HG03159 (cell line): Measurements from ENCODE around the gene WDTC1.

Experiments used
- ATAC-seq: cut with Tn5 transposase; IDR thresholded peaks from one replicate; pipeline ENCODE4 v1.9.1; 2021; ENCODE audit warnings: mild to moderate bottlenecking, moderate library complexity; ENCODE audit not compliant: unreplicated experiment

Gene WDTC1

GRCh38 chr1:27332536-27333281 is 98.3 kb downstream of the WDTC1 start:
- no peak for ATAC-seq

DNA sequence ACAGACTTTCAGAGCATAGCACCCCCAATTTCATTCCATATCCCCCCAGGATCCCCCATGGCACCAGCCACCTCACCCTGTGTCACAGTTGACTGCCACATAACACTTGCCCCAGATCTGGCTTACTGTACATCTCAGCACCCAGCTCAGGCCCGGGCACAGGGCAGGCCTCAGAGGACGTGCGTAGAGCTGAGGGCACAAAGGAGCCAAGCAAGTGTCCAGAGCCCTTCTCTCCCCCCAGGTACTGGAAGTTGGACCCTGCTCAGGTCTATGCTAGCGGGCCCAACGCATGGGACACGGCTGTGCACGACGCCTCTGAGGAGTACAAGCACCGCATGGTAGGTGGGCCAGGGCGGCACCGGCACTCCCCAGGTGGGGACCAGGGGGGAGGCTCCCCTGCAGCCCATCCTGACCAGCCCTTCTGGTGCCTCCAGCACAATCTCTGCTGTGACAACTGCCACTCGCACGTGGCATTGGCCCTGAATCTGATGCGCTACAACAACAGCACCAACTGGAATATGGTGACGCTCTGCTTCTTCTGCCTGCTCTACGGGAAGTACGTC is 99.4 kb downstream of the WDTC1 start:
- ATAC-seq = no peak

GRCh38 chr1:27335506-27336422 is 101.3 kb downstream of the WDTC1 start:
- no peak for ATAC-seq

GRCh38 chr1:27336756-27337155 is 102.3 kb downstream of the WDTC1 start:
- ATAC-seq = no peak

DNA sequence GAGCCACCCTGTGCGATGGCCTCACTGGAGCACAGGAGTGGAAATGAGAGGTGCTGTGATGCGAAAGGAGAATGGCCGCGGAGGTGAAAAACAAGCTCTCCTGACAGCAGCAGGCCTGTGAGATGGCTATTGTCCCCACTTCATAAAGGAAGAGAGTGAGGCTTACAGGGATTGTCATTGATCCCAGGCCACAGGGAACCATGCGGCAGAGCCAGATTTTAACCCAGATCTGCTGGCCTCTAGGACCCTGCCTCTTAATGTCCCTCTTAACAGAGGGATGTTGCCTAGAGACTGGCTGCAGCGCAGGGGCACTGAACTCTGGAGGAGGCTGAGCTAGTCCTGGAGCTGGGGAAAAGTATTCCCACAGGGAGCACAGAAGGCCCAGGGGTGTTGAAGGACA is 104.3 kb downstream of the WDTC1 start:
- ATAC-seq = no peak

DNA sequence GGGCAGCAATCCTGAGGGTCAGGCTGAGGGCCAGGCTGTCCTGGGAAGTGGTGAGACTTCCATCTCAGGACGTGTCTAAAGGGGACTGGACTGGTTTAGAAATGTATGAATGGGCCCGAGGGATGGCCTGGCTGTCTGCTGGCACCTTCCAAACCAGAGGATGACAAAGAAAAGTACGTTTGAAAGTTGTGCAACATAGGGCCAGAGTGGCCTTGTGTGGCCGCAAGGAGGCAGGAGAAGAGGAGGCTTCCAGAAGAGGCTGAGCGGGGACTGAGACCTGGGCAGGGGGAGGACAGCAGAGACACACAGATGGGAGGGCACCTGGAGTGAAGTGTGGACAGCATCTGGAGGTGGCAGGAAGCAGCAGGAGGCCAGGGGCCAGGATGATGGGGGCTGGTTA is 104.8 kb downstream of the WDTC1 start:
- no peak for ATAC-seq

- no peak for ATAC-seq
Measured at GRCh38 chr1:27341525-27342252, 107.3 kb downstream of the WDTC1 start, which contains the start of gene SYTL1. SYTL1 (plus strand) TSS chr1:27342022; CDS start chr1:27345335, 3,313 bp downstream.

- no peak for ATAC-seq
Measured at GRCh38 chr1:27342391-27342777, 108.0 kb downstream of the WDTC1 start.

DNA sequence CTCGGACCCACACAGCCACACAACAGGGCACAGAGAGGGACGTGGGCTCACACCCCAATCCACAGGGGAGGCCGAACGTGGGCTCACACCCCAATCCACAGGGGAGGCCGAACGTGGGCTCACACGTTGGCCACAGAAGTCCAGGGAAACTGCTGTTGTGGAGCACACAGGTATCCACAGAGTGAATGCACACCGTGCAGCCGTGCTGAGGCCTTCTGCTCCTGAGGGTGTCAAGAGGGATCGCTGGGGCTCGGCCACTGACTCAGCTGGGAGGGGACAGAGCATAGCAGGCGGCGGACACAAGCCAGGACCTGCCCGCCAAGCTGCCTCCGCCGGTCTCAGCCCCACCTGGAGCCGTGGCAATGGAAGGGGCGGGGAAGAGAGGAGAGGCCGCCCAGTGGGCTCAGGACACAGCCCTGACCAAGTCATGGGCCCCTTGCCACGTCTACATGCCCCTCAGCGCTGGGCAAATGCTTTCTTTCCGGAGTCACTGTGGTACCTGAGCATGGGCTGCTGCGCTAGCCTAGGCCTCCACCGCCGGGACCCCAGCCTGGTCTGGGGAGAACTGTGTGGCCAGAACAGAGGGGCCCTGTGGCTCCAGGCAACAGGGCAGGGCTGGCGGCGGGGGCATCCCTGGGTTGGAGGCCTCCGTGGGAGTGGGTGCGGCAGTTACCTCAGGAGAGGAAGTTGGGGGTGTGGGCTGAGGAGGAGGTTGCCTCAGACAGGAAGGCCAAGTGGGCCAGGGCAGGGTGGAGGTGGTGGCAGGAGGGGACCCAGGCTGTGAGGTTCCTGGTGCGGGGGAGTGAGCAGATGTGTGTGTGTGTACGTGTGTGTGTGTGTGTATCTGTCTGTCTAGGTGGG is 108.6 kb downstream of the WDTC1 start:
- no peak for ATAC-seq

- ATAC-seq = no peak
Measured at GRCh38 chr1:27343639-27344025, 109.2 kb downstream of the WDTC1 start.

GRCh38 chr1:27345272-27345671 is 110.8 kb downstream of the WDTC1 start:
- no peak for ATAC-seq

- no peak for ATAC-seq
Measured at GRCh38 chr1:27346357-27346756, 111.9 kb downstream of the WDTC1 start.

DNA sequence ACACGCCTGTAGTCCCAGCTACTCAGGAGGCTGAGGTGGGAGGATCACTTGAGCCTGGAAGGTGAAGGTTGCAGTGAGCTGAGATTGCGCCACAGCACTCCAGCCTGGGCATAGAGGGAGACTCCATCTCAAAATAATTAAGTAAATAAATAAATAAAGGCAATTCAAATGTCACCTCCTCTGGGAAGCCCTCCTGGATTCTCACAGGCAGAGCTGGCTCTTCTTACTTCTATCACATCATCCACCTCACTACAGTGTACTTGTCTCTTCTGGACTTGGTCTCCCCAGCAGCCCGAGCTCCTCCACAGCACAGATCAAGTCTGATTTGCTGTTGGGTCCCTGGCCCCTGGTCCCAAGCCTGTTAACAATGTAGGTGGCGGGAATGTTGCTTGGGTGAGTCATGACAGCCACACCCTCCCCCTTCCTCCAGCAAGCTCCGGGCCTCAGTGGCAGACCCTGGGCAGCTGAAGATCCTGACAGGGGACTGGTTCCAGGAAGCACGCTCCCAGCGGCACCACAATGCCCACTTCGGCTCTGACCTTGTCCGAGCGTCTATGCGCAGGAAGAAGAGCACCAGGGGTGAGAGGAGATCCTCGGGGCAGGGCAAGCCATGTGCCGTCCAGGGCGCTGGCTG is 112.7 kb downstream of the WDTC1 start:
- ATAC-seq = no peak

- no peak for ATAC-seq
Measured at GRCh38 chr1:27348861-27349783, 114.7 kb downstream of the WDTC1 start.

DNA sequence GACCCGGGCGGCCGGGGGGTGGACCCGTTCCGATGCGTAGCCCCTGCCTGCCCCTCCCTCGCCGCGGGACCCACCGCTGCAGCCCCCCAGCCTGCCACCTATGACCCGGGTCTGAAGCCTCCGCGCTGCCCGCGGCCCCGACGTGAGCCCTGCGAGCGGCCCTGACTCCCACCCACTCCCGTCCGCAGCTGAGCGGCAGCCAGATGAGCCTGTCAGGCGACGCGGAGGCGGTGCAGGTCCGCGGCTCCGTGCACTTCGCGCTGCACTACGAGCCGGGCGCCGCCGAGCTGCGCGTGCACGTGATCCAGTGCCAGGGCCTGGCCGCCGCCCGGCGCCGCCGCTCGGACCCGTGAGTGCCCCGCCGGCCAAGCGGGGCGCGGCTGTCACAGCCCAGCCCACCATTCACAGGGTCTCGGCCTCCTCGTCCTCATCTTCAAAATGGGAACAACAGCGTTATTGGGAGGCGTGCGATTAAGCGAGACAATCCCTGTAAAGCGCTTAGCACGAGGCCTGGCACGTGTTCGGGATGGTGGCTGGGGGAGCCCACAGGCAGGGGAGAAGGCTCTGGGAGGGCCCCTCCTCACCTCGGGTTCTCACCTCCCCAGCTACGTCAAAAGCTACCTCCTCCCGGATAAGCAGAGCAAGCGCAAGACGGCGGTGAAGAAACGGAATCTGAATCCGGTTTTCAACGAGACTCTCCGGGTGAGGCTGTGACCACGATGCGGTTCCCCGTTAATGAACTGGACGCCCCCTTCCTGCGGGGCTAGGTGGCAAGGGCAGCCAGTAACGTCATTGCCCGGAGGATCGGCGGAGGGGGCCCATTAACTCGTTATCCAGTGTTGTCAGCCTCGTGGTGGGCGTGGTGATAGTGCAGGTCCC is 115.6 kb downstream of the WDTC1 start:
- ATAC-seq = no peak

DNA sequence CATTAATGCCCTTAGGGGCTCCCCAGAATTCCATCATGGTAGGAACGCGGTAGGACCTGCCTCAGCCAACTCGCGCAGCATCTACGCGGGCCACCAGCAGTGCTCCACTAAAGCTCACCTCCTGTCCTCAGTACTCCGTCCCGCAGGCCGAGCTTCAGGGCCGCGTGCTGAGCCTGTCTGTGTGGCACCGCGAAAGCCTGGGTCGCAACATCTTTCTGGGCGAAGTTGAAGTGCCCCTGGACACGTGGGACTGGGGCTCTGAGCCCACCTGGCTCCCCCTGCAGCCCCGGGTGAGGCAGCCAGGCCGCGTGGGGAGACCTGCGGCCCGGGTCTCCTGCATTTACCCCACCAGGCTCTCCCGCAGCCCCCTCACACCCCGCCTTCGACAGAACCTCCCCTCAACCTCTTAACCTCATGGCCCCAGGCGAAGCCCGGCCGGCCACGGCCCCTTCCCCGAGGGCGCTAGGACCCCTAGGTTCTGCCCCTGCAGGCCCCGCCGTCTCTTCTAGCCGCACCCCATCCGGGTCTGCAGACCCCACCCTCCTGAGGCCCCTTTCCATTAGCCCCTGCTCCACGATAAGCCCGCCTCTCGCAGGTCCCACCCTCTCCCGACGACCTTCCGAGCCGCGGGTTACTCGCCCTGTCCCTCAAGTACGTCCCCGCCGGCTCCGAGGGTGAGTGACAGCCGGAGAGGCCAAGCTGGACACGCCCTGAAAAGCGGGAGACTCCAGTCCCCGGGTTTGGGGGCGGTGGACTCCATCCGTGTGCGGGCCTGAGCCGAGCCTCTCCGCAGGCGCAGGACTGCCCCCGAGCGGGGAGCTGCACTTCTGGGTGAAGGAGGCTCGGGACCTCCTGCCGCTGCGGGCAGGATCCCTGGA is 116.5 kb downstream of the WDTC1 start:
- no peak for ATAC-seq
